ENCODE results near the gene ENTPD8. TPM values are rescaled to one million over a fixed set of nuclear protein-coding genes. Genes with fewer than 3 reads are reported as not detected.

The ENTPD8 gene
- total and polyA plus RNA-seq, 2 of the 13 experiments (the other 11 are each of a cell fraction or from before 2014, with no cell fraction given) = 0.26 to 0.44 TPM

DNA sequence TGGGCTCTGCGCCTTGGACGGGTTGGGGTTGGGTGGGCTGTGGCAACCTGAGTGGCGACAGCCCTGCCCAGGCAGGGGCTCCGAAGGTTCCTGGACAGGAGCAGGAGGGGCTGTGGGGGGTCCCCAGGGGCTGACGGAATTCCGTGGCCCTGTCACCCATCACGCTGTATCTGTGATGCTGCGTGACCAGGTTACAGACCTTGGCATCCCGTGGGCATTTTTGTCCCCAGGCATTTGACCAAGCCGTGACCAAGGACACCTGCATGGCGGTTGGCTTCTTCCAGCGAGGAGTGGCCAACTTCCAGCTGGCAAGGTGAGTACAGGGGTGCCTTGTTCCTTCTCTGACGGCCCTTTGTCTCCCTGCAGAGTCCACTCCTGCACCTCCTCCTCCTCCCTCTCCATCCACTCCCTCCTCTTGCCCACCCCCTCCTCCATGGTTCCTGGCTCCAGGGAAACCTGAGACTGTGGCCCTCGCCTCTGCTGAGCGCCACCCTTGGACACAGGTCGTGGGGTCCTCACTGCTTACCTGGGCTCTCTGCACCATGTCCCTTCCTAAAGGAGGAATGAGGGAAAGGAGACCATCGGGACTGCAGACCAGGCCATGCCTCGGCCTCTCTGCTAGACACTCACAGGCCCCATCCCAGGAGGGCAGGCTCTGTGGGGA is 15.0 kb downstream of the ENTPD8 start:
- 89% methylated on average over 8 of the region's 18 CpGs for WGBS (ENCODE audit: low lambda C conversion rate)
- Histone ChIP-seq H3K4me2 (ENCODE audit: low read depth, low read length) (no peak overlapping the region), H3K9ac (ENCODE audit: insufficient read depth, low read depth, low read length) (no peak overlapping the region), H3K4me1 (ENCODE audit: insufficient read depth, low read length) (peaks cover 21% of the 10 kb centered on the region), H3K4me3 (replicated peaks in 1 of 3; ENCODE audit: insufficient read depth in 1 of 3, low read depth in 2 of 3, low read length in 3 of 3) (no peak overlapping the region), H2AFZ (ENCODE audit: low read length) (no peak overlapping the region), H3K36me3 (replicated peaks in 1 of 2; ENCODE audit: control insufficient read depth in 1 of 2, insufficient read depth in 2 of 2, low read length in 2 of 2) (no peaks in the 10 kb centered on the region), H3K27me3 (ENCODE audit: control insufficient read depth in 1 of 2, insufficient read depth in 2 of 2, low read length in 2 of 2) (no peaks in the 10 kb centered on the region; a peak in 1 of 5 replicates), H3K79me2 (ENCODE audit: insufficient read depth, low read length) (peaks cover 14% of the 10 kb centered on the region), H4K20me1 (ENCODE audit: insufficient read depth, low read length) (no peaks in the 10 kb centered on the region), H3K9me3 (ENCODE audit: low read length) (no peaks in the 10 kb centered on the region), H3K27ac (ENCODE audit: extremely low read length, insufficient read depth, low read length) (no peak overlapping the region)
- no peak for FAIRE-seq
- no peak for DNase-seq (ENCODE audit: low spot score)
- POLR2A ChIA-PET = interaction anchor here (0.8 kb wide), 1 partner anchor 15 kb away, joined by 3 read pairs; the partner anchor contains the start of gene ENTPD8
- ATAC-seq = no peak
- in situ Hi-C loops (cut with HindIII; ENCODE audit: extremely low pct_ligation_motif_present, low pct_unique_long_range_greater_than_20kb) = no loop called here
- BruUV-seq (replicated peaks) = no TSS peak
- CTCF ChIA-PET (ENCODE audit: low intra/inter-chr PET ratio, low total read pairs) = no interaction called here
- TF ChIP-seq ZBTB8A (CRISPR knock-in tag; IDR thresholded peaks at IDR 0.05; ENCODE audit: borderline replicate concordance, low read depth) (no peak), ZNF263 (CRISPR knock-in tag; IDR thresholded peaks at IDR 0.05) (peak; percentile 45; the same call in 1 of the 2 replicates)
- intact Hi-C loops (cut with micrococcal nuclease; ENCODE audit: unreplicated experiment) = no loop called here

DNA sequence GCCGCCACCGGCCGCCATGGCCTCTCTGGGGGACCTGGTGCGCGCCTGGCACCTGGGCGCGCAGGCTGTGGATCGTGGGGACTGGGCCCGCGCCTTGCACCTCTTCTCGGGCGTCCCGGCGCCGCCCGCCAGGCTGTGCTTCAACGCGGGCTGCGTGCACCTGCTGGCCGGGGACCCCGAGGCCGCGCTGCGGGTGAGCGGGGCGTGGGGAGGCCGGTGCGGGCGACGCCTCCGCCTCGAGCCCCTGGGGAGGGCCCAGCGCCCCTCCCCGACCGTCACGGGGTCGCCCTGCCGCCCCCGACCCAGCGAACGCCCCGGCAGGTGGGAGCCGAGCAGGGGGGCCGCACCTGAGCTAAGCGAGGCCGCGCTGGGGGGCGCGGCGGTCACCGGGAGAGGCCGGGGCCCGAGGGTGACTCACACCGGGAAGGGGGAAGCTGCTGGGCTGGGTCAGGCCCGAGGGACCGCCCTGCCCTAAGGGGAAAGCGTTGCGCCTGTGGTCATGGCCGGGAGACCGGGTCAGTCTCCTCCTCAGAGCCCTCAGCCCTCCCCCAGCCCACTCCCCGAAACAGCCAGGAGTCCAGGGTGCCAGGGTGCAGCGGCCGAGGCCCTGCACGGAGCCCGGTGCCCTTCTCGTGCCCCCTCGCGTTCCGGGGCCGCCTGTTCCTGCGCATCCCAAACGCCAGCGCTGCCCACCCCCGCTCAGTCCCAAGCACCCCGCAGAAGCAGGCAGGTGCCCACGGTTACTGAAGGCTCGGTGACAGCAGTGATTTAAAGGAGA is 17.5 kb downstream of the ENTPD8 start:
- 17% methylated on average over 6 of the region's 77 CpGs for WGBS (ENCODE audit: low lambda C conversion rate)
- H3K79me2 ChIP-seq (ENCODE audit: insufficient read depth, low read length) = peaks cover 18% of the 10 kb centered on the region
- in situ Hi-C loops (cut with HindIII; ENCODE audit: extremely low pct_ligation_motif_present, low pct_unique_long_range_greater_than_20kb) (no loop called here), intact Hi-C loops (cut with micrococcal nuclease; ENCODE audit: unreplicated experiment) (loop anchor here (1.0 kb wide), 1 partner anchor 22 kb away; no protein-coding TSS in a partner anchor)
- ATAC-seq (peak; percentile 56), DNase-seq (ENCODE audit: low spot score) (no peak), FAIRE-seq (no peak)
- BruUV-seq (replicated peaks) = no TSS peak
- H3K9me3 ChIP-seq (ENCODE audit: low read length) = no peaks in the 10 kb centered on the region
- peaks cover 21% of the 10 kb centered on the region for H3K4me1 ChIP-seq (ENCODE audit: insufficient read depth, low read length)
- H4K20me1 ChIP-seq (ENCODE audit: insufficient read depth, low read length) = no peaks in the 10 kb centered on the region
- POLR2A ChIA-PET = interaction anchor here (1.0 to 3.2 kb wide), 13 partner anchors 12 to 168 kb away, joined by 3 to 26 read pairs (median 5); partner anchors contain the start of genes ENTPD8, MRPL41, NELFB and NRARP
- peak overlapping the region; percentile 69 to 81 (median 71) for H3K4me3 ChIP-seq (replicated peaks in 1 of 3; ENCODE audit: insufficient read depth in 1 of 3, low read depth in 2 of 3, low read length in 3 of 3)
- H3K36me3 ChIP-seq (replicated peaks in 1 of 2; ENCODE audit: control insufficient read depth in 1 of 2, insufficient read depth in 2 of 2, low read length in 2 of 2) = no peaks in the 10 kb centered on the region
- peak overlapping the region; percentile 60 for H3K27ac ChIP-seq (ENCODE audit: extremely low read length, insufficient read depth, low read length)
- CTCF ChIA-PET (ENCODE audit: low intra/inter-chr PET ratio, low total read pairs) = interaction anchor here (1.7 to 2.6 kb wide), 2 partner anchors 18 to 21 kb away, joined by 6 to 23 read pairs; partner anchors contain the start of gene ENTPD8
- no peaks in the 10 kb centered on the region; a peak in 1 of 5 replicates for H3K27me3 ChIP-seq (ENCODE audit: control insufficient read depth in 1 of 2, insufficient read depth in 2 of 2, low read length in 2 of 2)
- H2AFZ ChIP-seq (ENCODE audit: low read length) = no peak overlapping the region
- H3K4me2 ChIP-seq (ENCODE audit: low read depth, low read length) = peak overlapping the region; percentile 76
- peak overlapping the region; percentile 80 for H3K9ac ChIP-seq (ENCODE audit: insufficient read depth, low read depth, low read length)
- TF ChIP-seq, protein P1, sequence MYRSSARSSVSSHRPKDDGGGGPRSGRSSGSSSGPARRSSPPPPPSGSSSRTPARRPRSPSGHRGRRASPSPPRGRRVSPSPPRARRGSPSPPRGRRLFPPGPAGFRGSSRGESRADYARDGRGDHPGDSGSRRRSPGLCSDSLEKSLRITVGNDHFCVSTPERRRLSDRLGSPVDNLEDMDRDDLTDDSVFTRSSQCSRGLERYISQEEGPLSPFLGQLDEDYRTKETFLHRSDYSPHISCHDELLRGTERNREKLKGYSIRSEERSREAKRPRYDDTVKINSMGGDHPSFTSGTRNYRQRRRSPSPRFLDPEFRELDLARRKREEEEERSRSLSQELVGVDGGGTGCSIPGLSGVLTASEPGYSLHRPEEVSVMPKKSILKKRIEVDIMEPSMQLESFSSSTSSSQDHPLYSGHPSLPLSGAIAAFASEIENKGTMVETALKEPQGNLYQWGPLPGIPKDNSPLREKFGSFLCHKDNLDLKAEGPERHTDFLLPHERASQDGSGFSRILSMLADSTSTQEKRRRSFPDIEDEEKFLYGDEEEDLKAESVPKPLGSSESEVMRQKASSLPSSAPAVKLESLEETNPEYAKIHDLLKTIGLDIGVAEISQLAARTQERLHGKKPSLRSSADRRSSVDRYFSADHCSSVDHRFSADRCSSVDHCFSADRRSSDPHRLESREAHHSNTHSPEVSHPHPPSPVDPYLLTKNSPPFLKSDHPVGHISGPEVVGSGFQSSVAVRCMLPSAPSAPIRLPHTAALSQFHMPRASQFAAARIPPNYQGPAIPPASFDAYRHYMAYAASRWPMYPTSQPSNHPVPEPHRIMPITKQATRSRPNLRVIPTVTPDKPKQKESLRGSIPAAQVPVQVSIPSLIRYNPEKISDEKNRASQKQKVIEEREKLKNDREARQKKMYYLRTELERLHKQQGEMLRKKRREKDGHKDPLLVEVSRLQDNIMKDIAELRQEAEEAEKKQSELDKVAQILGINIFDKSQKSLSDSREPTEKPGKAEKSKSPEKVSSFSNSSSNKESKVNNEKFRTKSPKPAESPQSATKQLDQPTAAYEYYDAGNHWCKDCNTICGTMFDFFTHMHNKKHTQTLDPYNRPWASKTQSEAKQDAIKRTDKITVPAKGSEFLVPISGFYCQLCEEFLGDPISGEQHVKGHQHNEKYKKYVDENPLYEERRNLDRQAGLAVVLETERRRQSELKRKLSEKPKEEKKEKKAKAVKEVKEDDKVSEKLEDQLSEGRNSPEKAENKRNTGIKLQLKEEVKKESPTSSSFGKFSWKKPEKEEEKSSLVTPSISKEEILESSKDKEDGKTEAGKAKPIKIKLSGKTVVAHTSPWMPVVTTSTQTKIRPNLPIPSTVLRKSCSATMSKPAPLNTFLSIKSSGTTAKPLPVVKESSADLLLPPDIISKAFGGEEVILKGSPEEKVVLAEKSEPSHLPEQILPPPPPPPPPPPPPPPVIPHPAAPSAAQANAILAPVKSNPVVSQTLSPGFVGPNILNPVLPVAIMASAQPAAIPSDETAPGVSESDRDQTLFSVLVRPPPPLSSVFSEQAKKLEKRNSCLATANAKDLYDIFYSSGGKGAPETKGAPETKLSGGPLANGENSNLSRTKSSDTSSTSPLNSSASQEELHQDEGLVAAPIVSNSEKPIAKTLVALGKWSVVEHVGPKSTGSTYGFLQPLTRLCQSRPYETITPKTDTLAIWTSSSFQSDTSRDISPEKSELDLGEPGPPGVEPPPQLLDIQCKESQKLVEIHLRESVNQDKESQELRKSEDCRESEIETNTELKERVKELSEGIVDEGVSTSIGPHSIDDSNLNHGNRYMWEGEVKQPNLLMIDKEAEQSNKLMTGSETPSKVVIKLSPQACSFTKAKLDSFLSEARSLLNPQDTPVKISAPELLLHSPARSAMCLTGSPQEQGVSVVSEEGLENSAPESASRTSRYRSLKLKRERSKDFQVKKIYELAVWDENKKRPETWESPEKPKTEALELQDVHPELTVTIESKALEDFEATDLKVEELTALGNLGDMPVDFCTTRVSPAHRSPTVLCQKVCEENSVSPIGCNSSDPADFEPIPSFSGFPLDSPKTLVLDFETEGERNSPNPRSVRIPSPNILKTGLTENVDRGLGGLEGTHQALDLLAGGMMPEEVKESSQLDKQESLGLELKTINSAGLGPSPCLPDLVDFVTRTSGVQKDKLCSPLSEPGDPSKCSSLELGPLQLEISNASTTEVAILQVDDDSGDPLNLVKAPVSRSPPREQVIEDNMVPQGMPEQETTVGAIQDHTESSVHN (CRISPR knock-in tag; IDR thresholded peaks at IDR 0.05) = no peak
- no peak for TF ChIP-seq ZNF850 (CRISPR knock-in tag; conservative IDR thresholded peaks at IDR 0.05)
- TF ChIP-seq TOPORS (CRISPR knock-in tag; IDR thresholded peaks at IDR 0.05) = no peak
- TF ChIP-seq TBX2 (CRISPR knock-in tag; IDR thresholded peaks at IDR 0.05; ENCODE audit: borderline replicate concordance) = peak; percentile 49; the same call in 1 of the 2 replicates
- no peak for TF ChIP-seq ZNF629 (CRISPR knock-in tag; conservative IDR thresholded peaks at IDR 0.05)
